NCI-H1436 treated with DMSO at 0.1 percent for 48 hours (cell line): ENCODE measurements around the gene MMUT.
"Not testable (repeated sequence)": the region's sequence is repeated elsewhere in the genome, so short reads cannot be mapped to it uniquely, and the experiment has no call there.

Source experiments
- DNase-seq: peaks from one replicate; lab custom pipeline; 2025; lab: John Stamatoyannopoulos, UW

Gene MMUT

GRCh38 chr6:49462927-49463611 lies at the start of gene MMUT, which contains the start of gene CENPQ:
TSS of gene MMUT (minus strand) at chr6:49463253. CDS start at chr6:49459466, 3,787 bp downstream.
TSS of gene CENPQ (plus strand) at chr6:49463370. CDS start at chr6:49470177, 6,807 bp downstream.
- peak; percentile 76 for DNase-seq

GRCh38 chr6:49509342-49509741 lies 46.3 kb upstream of the MMUT start:
- no peak for DNase-seq

GRCh38 chr6:49506569-49507111 lies 43.6 kb upstream of the MMUT start:
- DNase-seq = no peak

DNA sequence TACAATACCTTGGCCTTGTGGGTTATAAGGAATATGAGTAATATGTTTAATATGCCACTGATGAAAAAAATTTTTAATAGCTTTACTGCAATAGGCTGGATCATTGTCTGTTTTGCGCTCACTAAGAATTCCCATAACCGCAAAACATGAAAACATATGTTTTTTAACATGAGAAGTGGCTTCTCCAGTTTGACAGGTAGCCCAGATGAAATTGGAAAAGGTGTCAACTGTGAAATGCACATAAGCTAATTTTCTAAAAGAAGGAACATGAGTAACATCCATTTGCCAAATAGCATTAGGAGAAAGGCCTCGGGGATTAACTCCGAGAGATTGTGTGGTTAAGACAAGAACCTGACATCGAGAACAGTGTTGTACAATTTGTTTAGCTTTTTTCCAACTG lies 41.6 kb upstream of the MMUT start:
- DNase-seq = no peak

DNA sequence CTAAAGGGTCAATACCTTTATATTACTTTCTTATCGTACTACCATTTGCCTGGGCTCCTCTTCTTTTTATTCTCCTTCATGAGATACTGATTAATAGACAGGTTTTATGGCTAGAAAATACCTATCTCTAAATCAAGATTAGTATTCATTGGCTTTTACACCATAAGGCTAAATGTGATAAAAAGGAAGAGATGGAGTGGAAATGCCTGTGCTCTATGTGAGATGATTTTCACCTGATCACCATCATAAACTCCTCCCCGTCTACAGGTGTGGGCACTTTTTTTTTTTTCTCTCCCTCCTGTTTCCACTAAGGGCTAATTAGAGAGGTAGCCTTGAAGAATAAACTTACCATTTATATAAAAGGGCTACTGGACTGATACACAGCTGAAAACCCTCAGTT lies 36.6 kb upstream of the MMUT start, which contains the start of gene GLYATL3:
Gene GLYATL3 (plus strand): TSS at position 301 of the 400 bp plus-strand sequence. CDS start 12,068 bp downstream, outside the sequence.
- no peak for DNase-seq

- DNase-seq = no peak
These were observed 36.1 kb upstream of the MMUT start for GRCh38 chr6:49499126-49499525.

DNA sequence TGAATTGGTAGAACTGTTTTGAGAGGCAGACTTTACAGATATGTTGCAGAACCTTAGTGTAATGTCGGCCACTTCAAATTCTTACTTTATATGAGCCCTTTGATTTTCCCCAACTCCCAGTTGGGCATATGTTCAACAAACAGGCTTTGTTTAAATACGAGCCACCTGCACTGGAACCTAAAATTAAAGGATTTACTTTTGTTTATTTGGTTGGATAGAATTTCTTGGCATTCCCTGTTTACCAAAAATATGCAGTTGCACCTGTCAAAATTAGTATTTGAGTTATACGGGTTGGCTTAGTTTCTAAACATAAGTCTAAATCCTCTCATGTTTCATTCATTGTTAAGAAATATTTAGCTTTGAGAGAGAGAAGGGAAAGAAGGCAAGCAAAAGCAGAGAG lies 34.3 kb upstream of the MMUT start:
- no peak for DNase-seq

DNA sequence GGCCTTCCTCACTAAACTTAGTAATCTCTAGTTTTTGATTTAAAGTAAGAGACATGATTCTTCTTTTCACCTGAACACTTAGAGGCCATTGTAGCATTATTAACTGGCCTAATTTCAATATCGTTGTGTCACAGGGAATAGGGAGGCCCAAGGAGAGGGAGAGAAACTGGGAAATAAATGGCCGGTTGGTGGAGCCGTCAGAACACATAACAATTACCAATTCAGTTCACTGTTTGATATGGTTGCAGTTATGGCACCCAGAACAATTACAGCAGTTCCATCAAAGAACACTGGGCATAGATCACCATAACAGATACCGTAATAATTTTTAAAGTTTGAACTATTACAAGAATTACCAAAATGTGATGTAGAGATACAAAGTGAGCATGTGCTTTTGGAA lies 27.6 kb upstream of the MMUT start:
- DNase-seq = no peak

- not testable (repeated sequence) for DNase-seq
These were observed 20.3 kb upstream of the MMUT start for GRCh38 chr6:49483380-49483779.

DNA sequence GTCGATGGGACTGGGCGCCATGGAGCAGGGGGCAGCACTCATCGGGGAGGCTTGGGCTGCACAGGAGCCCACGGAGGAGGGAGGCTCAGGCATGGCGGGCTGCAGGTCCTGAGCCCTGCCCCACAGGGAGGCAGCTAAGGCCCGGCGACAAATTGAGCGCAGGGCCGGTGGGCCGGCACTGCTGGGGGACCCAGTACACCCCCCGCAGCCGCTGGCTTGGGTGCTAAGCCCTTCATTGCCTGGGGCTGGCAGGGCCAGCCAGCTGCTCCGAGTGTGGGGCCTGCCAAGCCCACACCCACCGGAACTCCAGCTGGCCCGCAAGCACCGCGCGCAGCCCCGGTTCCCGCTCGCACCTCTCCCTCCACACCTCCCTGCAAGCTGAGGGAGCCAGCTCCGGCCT lies 18.8 kb upstream of the MMUT start:
- DNase-seq = not testable (repeated sequence)

GRCh38 chr6:49479308-49479970 lies 16.4 kb upstream of the MMUT start:
- no peak for DNase-seq

DNA sequence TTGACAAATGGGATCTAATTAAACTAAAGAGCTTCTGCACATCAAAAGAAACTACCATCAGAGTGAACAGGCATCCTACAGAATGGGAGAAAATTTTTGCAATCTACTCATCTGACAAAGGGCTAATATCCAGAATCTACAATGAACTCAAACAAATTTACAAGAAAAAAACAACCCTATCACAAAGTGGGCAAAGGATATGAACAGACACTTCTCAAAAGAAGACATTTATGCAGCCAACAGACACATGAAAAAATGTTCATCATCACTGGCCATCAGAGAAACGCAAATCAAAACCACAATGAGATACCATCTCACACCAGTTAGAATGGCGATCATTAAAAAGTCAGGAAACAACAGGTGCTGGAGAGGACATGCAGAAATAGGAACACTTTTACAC lies 13.5 kb upstream of the MMUT start:
- DNase-seq = not testable (repeated sequence)

DNA sequence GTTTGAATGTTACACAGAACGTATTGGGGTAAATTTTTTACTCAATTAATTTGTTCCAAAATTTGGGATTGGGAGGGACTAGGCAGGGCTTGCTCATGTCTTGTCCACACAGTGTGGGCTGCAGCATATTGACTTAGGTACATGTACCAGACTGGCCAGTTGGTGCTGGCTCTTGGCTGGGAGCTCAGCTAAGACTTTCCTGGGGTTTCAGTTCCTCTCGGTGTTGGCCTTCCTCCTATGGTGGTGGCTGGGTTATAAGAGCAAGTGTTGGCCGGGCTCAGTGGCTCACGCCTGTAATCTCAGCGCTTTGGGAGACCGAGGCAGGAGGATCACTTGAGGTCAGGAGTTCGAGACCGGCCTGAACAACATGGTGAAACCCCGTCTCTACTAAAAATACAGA lies 5.0 kb upstream of the MMUT start:
- no peak for DNase-seq

DNA sequence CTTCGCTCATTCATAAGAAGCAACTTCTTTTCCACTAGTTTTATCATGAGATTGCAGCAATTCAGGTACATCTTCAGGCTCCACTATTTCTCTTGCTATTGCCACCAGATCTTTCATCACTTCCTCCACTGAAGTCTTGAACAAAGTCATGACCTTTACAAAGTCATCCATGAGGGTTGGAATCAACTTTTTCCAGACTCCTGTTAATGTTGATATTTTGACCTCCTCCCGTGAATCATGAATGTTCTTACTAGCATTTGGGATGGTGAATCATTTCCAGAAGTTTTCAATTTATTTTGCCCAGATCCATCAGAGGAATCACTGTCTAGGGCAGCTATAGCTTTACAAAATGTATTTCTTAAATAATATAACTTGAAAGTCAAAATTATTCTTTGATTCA lies 1.6 kb upstream of the MMUT start:
- no peak for DNase-seq

- no peak for DNase-seq
These were observed 537 bp upstream of the MMUT start for GRCh38 chr6:49463612-49463967.

DNA sequence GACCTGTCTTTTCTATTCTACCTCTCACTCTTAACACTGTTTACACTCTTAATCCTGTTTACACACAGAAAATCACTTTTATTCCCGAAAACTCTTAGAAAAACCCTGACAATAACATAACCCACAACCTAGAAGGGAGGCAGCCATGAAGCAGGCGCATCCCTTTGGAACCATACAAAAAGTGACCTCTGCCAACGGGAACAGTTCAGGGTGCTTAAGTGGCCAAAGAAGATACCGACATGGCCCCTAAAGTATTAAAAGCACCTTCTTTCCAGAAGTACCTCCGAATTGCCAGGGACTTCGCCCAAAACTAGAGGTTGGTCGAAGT lies 490 bp downstream of the MMUT start:
- DNase-seq = no peak

DNA sequence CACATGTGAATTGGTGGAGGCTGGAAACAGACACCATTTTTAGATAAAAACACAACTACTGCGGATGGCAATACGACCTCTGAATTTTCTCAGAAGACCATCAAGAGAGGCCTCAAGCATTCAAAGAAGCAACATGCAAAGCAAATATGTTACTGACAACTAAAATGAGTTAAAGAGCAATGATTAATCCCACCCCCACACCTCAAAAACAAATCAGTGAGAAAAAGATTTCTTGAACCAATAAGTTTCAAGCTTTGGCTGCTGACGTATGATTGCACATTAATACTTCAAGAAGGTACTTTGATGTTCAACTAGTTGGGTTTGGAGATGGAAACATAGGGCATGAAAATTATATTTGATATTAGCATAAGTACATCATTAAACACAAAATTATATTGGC lies 982 bp downstream of the MMUT start:
- no peak for DNase-seq

GRCh38 chr6:49457771-49458170 lies 5.3 kb downstream of the MMUT start:
- no peak for DNase-seq

GRCh38 chr6:49454787-49455709 lies 8.0 kb downstream of the MMUT start:
- DNase-seq = no peak

- DNase-seq = no peak
These were observed 9.8 kb downstream of the MMUT start for GRCh38 chr6:49453221-49453620.

- DNase-seq = no peak
These were observed 32.2 kb downstream of the MMUT start for GRCh38 chr6:49430866-49431265.

DNA sequence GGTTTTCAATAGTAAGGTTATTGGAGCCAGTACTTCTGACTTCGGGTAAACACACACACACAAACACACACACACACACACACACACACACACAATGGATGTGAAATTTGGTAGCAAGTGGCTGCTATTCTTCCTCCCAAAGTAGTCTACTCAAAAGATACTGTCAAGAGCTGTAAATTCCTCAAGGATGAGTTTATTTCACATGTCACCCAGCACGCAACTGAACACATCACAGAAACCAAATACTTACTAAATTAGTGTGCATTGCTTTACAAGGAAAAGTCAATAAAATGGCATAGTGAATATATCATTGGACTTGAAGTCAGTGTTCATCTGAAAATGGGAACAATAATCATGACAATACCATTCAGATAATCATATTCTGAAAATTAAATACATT lies 32.9 kb downstream of the MMUT start:
- DNase-seq = no peak
